HG02840 (cell line): ENCODE results near the gene COPA.
"Not testable (repeated sequence)": the region's sequence is repeated elsewhere in the genome, so short reads cannot be mapped to it uniquely, and the experiment has no call there.

Experiments
- ATAC-seq: cut with Tn5 transposase; IDR thresholded peaks from one replicate; pipeline ENCODE4 v1.9.1; 2021; ENCODE audit warnings: mild to moderate bottlenecking, moderate library complexity, moderate number of reproducible peaks; ENCODE audit not compliant: unreplicated experiment, low FRiP score

Gene COPA

DNA sequence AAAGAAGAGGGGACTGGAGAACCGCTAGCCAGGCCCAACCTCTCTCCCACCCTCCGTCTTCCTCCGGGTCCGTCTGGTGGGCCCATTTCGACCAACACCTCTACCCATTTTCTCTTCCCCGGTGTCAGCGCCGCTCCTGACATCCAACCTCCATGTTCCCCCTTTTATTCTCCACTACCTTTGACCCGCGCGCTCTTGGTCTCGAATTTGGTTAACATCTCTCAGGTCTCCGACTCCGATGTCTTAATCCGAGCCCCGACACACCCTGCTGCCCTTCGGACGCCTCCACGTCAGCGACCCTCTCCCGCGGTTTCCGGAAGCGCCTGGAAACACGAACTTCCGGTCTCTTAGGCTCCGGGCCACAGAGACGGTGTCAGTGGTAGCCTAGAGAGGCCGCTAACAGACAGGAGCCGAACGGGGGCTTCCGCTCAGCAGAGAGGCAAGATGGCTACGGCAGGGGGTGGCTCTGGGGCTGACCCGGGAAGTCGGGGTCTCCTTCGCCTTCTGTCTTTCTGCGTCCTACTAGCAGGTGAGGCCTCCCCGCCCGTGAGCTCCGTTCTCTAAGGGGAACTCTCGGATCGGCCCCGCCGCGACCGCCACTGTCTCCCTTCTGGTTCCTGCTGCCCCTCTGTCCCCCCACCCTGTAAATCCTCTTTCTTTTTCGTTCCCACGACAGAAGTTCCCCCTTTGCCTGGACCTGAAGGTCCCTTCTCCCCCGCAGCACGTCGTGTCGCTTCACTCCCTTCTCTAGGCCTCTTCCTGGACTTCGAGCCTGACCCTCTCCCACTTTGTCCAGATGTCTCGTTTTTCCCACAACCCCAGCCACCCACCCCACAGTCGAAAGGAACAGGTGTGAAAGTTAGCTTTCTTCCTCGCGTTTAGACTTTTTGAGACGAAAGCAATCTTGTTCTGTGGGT lies at the start of gene COPA, which contains the start of gene NCSTN:
TSS of gene COPA (minus strand) at position 298 of the 917 bp plus-strand sequence. CDS start at position 218, 80 bp downstream.
TSS of gene NCSTN (plus strand) at position 431 of the 917 bp plus-strand sequence. CDS start at position 445, 14 bp downstream.
- peak; percentile 94 for ATAC-seq

GRCh38 chr1:160388406-160388805 lies 45.4 kb upstream of the COPA start:
- not testable (repeated sequence) for ATAC-seq

DNA sequence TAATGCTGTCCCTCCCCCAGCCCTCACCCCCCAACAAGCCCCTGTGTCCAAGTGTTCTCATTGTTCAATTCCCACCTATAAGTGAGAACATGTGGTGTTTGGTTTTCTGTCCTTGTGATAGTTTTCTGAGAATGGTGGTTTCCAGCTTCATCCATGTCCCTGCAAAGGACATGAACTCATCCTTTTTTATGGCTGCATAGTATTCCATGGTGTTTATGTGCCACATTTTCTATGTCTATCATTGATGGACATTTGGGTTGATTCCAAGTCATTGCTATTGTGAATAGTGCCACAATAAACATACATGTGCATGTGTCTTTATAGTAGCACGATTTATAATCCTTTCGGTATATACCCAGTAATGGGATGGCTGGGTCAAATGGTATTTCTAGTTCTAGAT lies 41.8 kb upstream of the COPA start:
- not testable (repeated sequence) for ATAC-seq

- no peak for ATAC-seq
Measured at GRCh38 chr1:160377585-160378206, 34.6 kb upstream of the COPA start.

GRCh38 chr1:160376525-160377131 lies 33.6 kb upstream of the COPA start:
- ATAC-seq, result no peak

- no peak for ATAC-seq
Measured at GRCh38 chr1:160375788-160376524, 32.9 kb upstream of the COPA start.

GRCh38 chr1:160374306-160375110 lies 31.5 kb upstream of the COPA start:
- no peak for ATAC-seq

DNA sequence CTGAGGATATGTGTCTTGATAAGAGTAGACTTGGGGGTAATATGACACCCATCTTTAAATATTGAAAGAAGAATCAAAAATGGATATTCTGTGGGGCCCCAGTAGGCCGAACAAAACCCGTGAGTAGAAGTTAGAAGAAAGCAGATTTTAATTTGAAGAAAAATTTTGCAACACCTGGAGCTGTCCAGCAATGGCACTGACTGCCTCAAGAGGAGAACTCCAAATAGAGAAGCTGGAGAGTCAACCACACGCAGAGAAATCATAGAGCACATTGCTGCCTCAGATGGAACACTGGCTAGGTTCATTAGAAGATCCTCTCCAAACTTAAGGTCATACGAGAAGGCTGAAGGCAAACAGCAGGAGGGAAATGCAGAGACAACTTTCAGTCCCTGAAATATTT lies 30.6 kb upstream of the COPA start:
- no peak for ATAC-seq

GRCh38 chr1:160371756-160372155 lies 28.7 kb upstream of the COPA start:
- ATAC-seq, result no peak

DNA sequence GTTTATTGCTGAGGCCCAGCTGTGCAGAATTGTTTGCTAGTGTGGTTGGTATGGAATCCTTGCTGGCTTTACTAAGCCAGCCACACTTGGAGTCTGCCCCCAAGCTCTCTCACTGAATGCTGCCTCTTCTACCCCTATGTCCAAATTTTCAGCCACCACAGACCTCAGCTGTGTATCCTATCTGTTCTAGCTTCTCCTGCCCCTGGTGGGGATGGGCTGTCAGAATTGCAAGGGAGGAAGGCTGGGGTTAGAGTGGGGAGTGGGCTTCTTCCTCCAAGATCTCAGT lies 28.2 kb upstream of the COPA start:
- no peak for ATAC-seq

- ATAC-seq, result no peak
Measured at GRCh38 chr1:160370561-160371345, 27.7 kb upstream of the COPA start.

DNA sequence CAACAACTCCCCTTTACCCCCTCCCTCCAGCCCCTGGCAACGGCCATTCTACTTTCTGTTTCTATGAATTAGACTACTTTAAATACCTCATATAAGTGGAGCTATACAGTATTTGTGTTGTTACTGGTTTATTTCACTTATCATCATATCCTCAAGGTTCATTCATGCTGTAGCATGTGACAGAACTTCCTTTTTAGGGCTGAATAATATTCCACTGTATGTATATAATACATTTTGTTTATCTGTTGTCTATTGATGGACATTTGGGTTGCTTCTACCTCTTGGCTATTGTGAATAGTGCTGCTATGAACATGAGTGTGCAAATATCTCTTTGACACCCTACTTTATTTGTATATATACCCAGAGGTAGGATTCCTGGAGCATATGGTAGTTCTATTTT lies 26.0 kb upstream of the COPA start:
- no peak for ATAC-seq

GRCh38 chr1:160367934-160368923 lies 25.2 kb upstream of the COPA start:
- ATAC-seq, result no peak

GRCh38 chr1:160367516-160367900 lies 24.5 kb upstream of the COPA start:
- no peak for ATAC-seq

- ATAC-seq, result no peak
Measured at GRCh38 chr1:160366731-160367515, 23.9 kb upstream of the COPA start, which contains the start of gene NHLH1. Gene NHLH1, plus strand, starts transcription at chr1:160367071. Its CDS starts 3,661 bp downstream, at chr1:160370732.

DNA sequence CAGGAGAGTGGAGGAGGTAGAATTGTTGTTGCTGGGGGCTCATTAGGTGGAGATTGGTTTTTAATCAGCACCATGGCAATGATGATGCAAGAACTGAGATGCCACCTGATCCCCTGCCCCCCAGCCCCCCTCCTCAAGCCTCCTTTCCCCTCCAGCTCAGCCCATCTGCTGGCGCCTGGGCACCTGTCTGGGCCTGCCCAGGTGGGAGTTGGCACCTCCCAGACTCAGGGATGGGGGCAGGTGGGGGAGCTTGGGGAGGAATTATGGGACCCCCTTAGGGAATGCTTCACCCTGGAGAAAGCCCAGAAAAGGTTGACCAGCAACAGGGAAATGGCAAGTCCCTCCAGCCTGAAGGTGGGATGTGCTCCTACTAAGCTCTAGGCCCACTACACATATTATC lies 22.3 kb upstream of the COPA start:
- ATAC-seq, result no peak
